Activated CD8-positive, alpha-beta memory T cell treated with anti-CD3 and anti-CD28 coated beads, Interleukin-2, amount 10 ng/mL, durations not matched to agents 7 days and 5 days (primary cell): ENCODE data around the gene OR52I1. TPM values are rescaled to one million over a fixed set of nuclear protein-coding genes. Genes with fewer than 3 reads are reported as not detected.

Experiments
- ATAC-seq: fragments of 150-1000 bp; cut with Tn5 transposase; one replicate; pipeline ENCODE4 v1.10.0; 2021; ENCODE audit warnings: moderate library complexity
- CTCF ChIA-PET: fragments of 350-600 bp; sonication (Branson Sonifier 250); formaldehyde crosslinking; loops from one replicate; lab custom pipeline; 2021; ENCODE audit warnings: antibody characterized with exemption; lab: Charles Lee
- DNase-seq: peaks from one replicate; pipeline ENCODE4 v3.0.0-alpha.2; 2020
- H3K27ac Mint-ChIP-seq: one replicate; pipeline ENCODE4 v1.8.0; 2021; ENCODE audit warnings: mild to moderate bottlenecking, mixed read lengths
- H3K27me3 Mint-ChIP-seq: one replicate; pipeline ENCODE4 v1.8.0; 2021; ENCODE audit warnings: mixed read lengths
- H3K36me3 Mint-ChIP-seq: one replicate; pipeline ENCODE4 v1.8.0; 2021; ENCODE audit warnings: mild to moderate bottlenecking, mixed read lengths
- H3K4me1 Mint-ChIP-seq: one replicate; pipeline ENCODE4 v1.8.0; 2021; ENCODE audit warnings: mixed read lengths
- H3K4me3 Mint-ChIP-seq: one replicate; pipeline ENCODE4 v1.8.0; 2021; ENCODE audit warnings: mild to moderate bottlenecking, moderate library complexity, mixed read lengths
- H3K9me3 Mint-ChIP-seq: one replicate; pipeline ENCODE4 v1.8.0; 2022; ENCODE audit warnings: low read depth, mixed read lengths
- total RNA-seq, 2 experiments: library from RNA; stranded (reverse); gene quantifications; one replicate each; pipeline ENCODE4 v1.2.3, GENCODE V29; 2021

Gene OR52I1
- total RNA-seq, 2 experiments from 2014 or later: not detected

- Mint-ChIP-seq H3K36me3 (no peaks in the 10 kb centered on the region), H3K27me3 (peaks cover 36% of the 10 kb centered on the region), H3K27ac (no peak within 1 kb of the TSS), H3K4me3 (no peak within 1 kb of the TSS), H3K9me3 (no peaks in the 10 kb centered on the region), H3K4me1 (no peaks in the 10 kb centered on the region)
- DNase-seq (no peak), ATAC-seq (no peak)
- CTCF ChIA-PET: no interaction called here
Measured at GRCh38 chr11:4581443-4581842, 12.4 kb upstream of the OR52I1 start, which contains the start of gene OR52I2. TSS of gene OR52I2 (plus strand) at chr11:4581743.

DNA sequence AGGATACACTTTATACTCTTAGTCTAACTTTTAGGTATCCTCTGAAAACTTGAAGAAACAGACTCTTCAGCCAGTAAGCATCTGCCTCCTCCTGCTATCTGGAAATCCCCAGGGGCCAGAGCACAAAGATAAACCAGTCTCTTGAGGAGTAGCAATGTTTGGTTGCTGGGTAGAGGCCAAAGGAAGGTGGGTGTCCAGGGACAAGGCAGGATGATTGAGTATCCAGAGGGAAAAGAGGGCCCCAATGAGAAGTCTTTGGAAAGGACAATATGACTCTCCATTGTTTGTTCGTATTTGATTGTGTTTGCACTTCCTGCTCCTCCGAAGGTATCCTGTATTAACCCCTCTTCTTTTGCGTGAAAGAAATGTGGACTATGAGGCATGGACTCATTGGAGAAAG, 4.8 kb upstream of the OR52I1 start:
- H3K27me3 Mint-ChIP-seq: peaks cover 13% of the 10 kb centered on the region
- no peaks in the 10 kb centered on the region for H3K9me3 Mint-ChIP-seq
- ATAC-seq: no peak
- H3K36me3 Mint-ChIP-seq: no peaks in the 10 kb centered on the region
- H3K27ac Mint-ChIP-seq: no peak overlapping the region
- H3K4me1 Mint-ChIP-seq: no peaks in the 10 kb centered on the region
- no peak for DNase-seq
- CTCF ChIA-PET: no interaction called here
- no peak overlapping the region for H3K4me3 Mint-ChIP-seq

DNA sequence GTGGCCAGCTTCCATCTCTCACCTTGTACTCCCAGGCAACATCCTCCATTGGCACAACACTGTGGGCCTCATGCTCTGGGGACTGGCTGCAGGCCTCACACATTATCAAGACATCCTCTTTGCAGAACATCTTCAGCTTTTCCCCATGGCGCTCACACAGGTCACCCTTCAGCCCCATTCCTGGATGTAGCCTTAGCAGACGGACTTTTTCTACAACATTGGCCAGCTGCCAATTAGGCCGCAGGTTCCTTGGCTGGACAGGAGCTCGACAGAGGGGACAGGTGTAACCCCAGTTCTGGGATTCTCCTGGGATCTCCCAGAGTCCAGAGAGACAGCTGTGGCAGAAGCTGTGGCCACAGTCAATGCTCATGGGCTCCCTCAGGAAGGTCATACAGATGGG, 11.2 kb downstream of the OR52I1 start:
- Mint-ChIP-seq H3K4me3 (no peak overlapping the region), H3K27me3 (no peaks in the 10 kb centered on the region), H3K27ac (no peak overlapping the region), H3K36me3 (peaks cover 21% of the 10 kb centered on the region), H3K9me3 (no peaks in the 10 kb centered on the region), H3K4me1 (peaks cover 34% of the 10 kb centered on the region)
- no peak for ATAC-seq
- CTCF ChIA-PET: interaction anchor here (4.8 kb wide), 1 partner anchor 418 kb away, joined by 21 read pairs; no protein-coding TSS in a partner anchor
- DNase-seq: no peak

DNA sequence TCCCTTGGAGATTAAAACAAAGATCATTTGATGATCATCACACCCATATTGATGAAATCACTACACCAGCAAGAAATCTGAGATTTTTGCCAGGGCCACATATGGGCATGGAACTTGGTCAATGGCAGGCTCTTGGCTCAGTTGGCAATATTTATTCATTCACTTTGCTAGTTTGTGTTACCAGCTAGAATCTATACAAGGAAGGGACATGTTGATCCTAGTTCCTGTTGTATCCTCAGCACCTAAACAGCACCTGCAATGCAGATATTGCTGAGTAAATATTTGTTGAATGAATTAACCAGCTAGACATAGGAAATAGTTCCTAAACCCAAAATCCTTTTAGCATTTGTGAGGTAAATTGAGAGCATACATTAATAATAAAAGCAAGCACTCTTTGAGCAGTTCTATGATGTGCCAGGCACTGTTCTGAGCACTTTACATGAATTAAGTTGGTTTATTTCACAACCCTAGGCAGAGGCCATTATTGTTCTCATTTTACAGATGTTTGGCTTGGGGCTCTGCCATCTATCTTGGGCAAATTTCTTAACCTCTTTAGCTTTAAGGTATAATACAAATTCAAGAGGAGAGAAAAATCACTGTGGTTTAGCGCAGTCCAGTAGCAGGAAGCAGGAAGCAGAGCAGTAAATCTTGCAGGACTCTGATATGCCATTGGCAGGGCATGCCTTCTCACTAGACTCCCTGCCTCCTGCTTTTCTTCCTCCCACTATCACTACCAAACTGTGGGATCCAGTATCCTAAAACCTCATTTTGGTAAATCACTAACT, 12.6 kb downstream of the OR52I1 start:
- Mint-ChIP-seq H3K27ac (no peak overlapping the region), H3K4me1 (peaks cover 41% of the 10 kb centered on the region), H3K36me3 (peaks cover 16% of the 10 kb centered on the region), H3K27me3 (no peaks in the 10 kb centered on the region), H3K9me3 (no peaks in the 10 kb centered on the region), H3K4me3 (peak overlapping the region; percentile 87)
- ATAC-seq: no peak
- no peak for DNase-seq
- CTCF ChIA-PET: interaction anchor here (1.3 to 4.8 kb wide), 3 partner anchors 31 to 424 kb away, joined by 3 to 21 read pairs (median 6); partner anchors contain the start of gene OR51D1

DNA sequence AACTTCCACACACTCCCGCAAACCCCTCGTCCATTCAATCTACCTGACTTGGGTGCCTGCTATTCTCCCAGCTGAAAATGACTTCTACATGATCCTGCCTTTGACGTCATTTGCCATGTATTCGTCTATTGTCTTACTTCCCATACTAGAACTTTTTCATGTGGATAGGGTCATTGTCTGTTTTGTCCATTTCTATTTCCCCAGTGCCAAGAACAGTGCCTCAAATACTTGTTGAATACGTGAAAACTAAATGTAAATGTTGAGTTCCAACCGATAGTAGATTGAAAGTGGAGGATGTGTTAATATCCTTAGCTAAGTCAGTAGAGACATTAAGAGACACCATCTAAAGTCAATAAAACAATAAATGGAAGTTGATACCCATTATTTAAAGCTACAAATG, 13.3 kb downstream of the OR52I1 start:
- Mint-ChIP-seq H3K27ac (peak overlapping the region; percentile 92), H3K4me3 (peak overlapping the region; percentile 87), H3K9me3 (no peaks in the 10 kb centered on the region), H3K4me1 (peaks cover 41% of the 10 kb centered on the region), H3K27me3 (no peaks in the 10 kb centered on the region), H3K36me3 (peaks cover 13% of the 10 kb centered on the region)
- DNase-seq (no peak), ATAC-seq (no peak)
- CTCF ChIA-PET: interaction anchor here (0.6 to 4.8 kb wide), 5 partner anchors 30 to 473 kb away, joined by 3 to 21 read pairs (median 3); partner anchors contain the start of gene OR51D1

GRCh38 chr11:4607781-4608666, 14.2 kb downstream of the OR52I1 start, which contains the start of gene TRIM68:
TSS of gene TRIM68 (minus strand) at chr11:4608231. CDS start at chr11:4605504, 2,727 bp downstream.
- Mint-ChIP-seq H3K4me1 (peaks cover 41% of the 10 kb centered on the region), H3K4me3 (peak within 1 kb of the TSS; percentile 87), H3K27ac (peak within 1 kb of the TSS; percentile 92), H3K36me3 (peaks cover 13% of the 10 kb centered on the region), H3K27me3 (no peaks in the 10 kb centered on the region), H3K9me3 (no peaks in the 10 kb centered on the region)
- CTCF ChIA-PET: interaction anchor here (0.6 to 4.8 kb wide), 4 partner anchors 402 to 474 kb away, joined by 3 to 21 read pairs (median 4); no protein-coding TSS in a partner anchor
- peak; percentile 100 for ATAC-seq
- DNase-seq: peak; percentile 97

DNA sequence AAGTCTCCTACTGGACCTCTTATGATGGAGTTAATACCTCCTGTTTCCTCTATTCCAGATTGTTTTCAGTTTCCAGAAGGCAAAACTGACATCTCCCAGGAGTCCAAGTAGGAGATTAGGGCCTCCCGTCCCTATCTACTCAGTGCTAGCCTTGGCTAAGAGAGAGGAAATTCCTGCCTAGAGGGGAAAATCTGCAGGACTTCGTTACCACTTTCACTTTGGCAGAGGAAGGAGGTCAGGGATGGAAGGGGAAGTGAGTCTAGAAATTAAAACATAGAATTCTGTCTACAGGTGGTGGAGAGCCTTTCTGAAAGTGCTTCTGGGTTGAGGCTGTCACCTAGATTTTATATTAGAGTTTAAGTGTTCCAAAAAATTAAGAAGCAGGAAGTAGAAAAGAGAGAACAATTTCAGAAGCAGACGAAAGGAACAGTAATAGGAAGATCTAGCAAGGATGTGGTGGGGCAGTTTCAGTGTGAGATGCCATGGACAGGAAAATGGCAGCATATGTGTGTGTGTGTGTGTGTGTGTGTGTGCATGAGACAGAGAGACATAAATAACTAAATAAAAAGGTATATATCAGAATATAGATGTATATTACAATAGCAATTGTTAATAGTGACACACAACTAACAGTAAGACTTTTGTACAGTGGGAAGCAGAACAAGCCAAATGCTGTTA, 16.6 kb downstream of the OR52I1 start:
- CTCF ChIA-PET: no interaction called here
- H3K27me3 Mint-ChIP-seq: no peaks in the 10 kb centered on the region
- DNase-seq (peak; percentile 68), ATAC-seq (no peak)
- peaks cover 40% of the 10 kb centered on the region for H3K4me1 Mint-ChIP-seq
- H3K36me3 Mint-ChIP-seq: peaks cover 4% of the 10 kb centered on the region
- H3K27ac Mint-ChIP-seq: peak overlapping the region; percentile 85
- peak overlapping the region; percentile 56 for H3K4me3 Mint-ChIP-seq
- no peaks in the 10 kb centered on the region for H3K9me3 Mint-ChIP-seq

DNA sequence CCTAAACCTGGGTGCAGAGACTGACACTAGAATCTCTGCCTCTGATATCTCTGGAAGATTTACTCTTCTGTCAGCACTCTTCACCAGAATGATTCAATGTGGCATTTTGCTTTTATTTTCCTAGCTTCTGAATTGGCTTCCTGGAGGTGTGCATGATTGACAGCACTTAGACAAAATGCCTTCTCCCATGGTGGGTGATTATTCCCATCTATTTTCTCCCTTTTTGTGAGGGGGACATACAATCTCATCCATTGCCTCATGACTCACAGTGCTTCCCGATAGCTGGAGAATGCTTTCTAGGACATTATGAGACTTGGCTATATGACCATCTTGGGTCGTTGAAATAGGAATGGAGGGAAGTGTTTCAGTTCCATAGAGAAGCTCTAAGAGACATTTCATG, 18.1 kb downstream of the OR52I1 start:
- DNase-seq (no peak), ATAC-seq (no peak)
- Mint-ChIP-seq H3K27ac (no peak overlapping the region), H3K9me3 (no peaks in the 10 kb centered on the region), H3K27me3 (no peaks in the 10 kb centered on the region), H3K36me3 (peaks cover 2% of the 10 kb centered on the region), H3K4me1 (peaks cover 29% of the 10 kb centered on the region), H3K4me3 (no peak overlapping the region)
- CTCF ChIA-PET: interaction anchor here (1.0 kb wide), 1 partner anchor 25 kb away, joined by 5 read pairs; the partner anchor contains the start of gene OR51D1

- CTCF ChIA-PET: no interaction called here
- ATAC-seq: no peak
- no peak overlapping the region for H3K27ac Mint-ChIP-seq
- peaks cover 8% of the 10 kb centered on the region for H3K27me3 Mint-ChIP-seq
- no peak overlapping the region for H3K4me3 Mint-ChIP-seq
- DNase-seq: no peak
- peaks cover 1% of the 10 kb centered on the region for H3K4me1 Mint-ChIP-seq
- H3K36me3 Mint-ChIP-seq: no peaks in the 10 kb centered on the region
- no peaks in the 10 kb centered on the region for H3K9me3 Mint-ChIP-seq
Measured at GRCh38 chr11:4615856-4616444, 22.1 kb downstream of the OR52I1 start.

- H3K27me3 Mint-ChIP-seq: peaks cover 13% of the 10 kb centered on the region
- no peaks in the 10 kb centered on the region for H3K36me3 Mint-ChIP-seq
- CTCF ChIA-PET: no interaction called here
- H3K4me1 Mint-ChIP-seq: no peaks in the 10 kb centered on the region
- ATAC-seq (no peak), DNase-seq (no peak)
- H3K4me3 Mint-ChIP-seq: no peak overlapping the region
- no peak overlapping the region for H3K27ac Mint-ChIP-seq
- no peaks in the 10 kb centered on the region for H3K9me3 Mint-ChIP-seq
Measured at GRCh38 chr11:4619514-4619913, 25.7 kb downstream of the OR52I1 start.

DNA sequence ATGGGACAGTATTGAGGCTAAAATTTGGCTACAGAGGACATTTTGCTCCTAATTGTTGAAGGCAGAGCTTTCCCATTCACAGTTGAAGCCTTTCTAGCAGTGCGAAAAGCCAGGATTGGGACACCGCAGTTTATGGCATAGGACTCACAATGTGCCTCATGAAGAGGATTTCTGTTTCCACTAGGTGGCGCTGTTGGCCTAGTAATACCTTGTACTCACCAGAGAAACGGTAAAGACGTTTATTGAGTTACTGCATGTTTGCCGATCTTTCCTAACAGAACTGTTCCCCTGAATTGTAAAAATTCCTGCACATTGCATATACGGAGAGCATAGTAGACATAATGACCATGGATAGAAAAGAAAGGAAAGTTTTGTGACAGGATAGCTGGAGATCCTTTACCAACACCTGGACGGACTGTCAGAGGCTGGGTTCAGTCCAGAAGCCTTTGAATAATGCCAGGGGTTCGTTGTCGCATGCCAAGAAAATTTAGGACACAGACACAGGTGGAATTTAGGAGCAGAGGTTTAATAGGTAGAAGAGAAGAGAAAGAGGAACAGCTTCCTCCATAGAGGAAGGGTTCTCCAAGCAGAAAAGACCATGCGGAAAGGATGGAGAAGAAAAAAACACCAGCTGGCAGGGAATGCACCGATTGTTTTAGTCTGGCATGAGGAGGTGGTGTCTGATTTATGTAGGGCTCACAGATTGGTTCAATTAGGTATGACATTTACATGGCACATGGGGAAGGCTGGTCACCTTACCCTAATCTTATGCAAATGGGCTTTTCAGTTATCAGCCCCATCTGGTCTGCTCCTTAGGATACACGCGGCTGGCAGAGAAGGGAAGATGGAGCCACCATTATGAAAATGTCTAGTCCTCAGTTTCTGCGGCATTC, 32.6 kb downstream of the OR52I1 start:
- DNase-seq (peak; percentile 77), ATAC-seq (peak; percentile 63)
- no peaks in the 10 kb centered on the region for H3K4me1 Mint-ChIP-seq
- peaks cover 3% of the 10 kb centered on the region for H3K9me3 Mint-ChIP-seq
- H3K27ac Mint-ChIP-seq: no peak overlapping the region
- no peak overlapping the region for H3K4me3 Mint-ChIP-seq
- H3K36me3 Mint-ChIP-seq: no peaks in the 10 kb centered on the region
- CTCF ChIA-PET: interaction anchor here (1.5 to 3.1 kb wide), 6 partner anchors 10 to 754 kb away, joined by 3 to 17 read pairs (median 5); partner anchors contain the start of gene OR51D1
- H3K27me3 Mint-ChIP-seq: peaks cover 36% of the 10 kb centered on the region

DNA sequence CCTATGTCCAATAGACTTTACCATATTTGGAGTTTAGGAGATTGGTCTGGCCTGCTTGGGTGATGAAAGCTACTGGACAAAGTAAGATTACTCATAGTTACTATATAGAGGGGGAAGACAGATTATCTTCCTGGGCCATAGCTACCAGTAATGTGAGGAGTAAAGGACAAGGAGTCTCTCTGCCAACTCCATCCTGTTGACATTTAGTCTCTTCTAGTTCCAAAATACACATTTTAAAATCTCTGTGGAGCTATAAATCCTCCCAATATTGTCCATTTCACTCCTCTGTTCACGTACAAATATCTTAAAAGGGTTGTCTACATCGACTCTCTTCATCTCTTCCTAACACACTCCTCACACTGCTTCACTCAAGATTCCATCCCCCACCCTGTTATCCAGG, 42.3 kb downstream of the OR52I1 start:
- H3K36me3 Mint-ChIP-seq: no peaks in the 10 kb centered on the region
- H3K4me3 Mint-ChIP-seq: no peak overlapping the region
- peaks cover 16% of the 10 kb centered on the region for H3K27me3 Mint-ChIP-seq
- no peaks in the 10 kb centered on the region for H3K9me3 Mint-ChIP-seq
- ATAC-seq (no peak), DNase-seq (no peak)
- no peak overlapping the region for H3K27ac Mint-ChIP-seq
- H3K4me1 Mint-ChIP-seq: no peaks in the 10 kb centered on the region
- CTCF ChIA-PET: interaction anchor here (0.6 to 3.6 kb wide), 13 partner anchors 8 to 449 kb away, joined by 3 to 17 read pairs (median 5); no protein-coding TSS in a partner anchor
